Inflammatory macrophage (primary cell): ENCODE measurements around the gene PCSK1.
"Not testable (repeated sequence)": the region's sequence is repeated elsewhere in the genome, so short reads cannot be mapped to it uniquely, and the experiment has no call there.

Source experiments
- DNase-seq, 2 donors: peaks; one replicate each; pipeline ENCODE4 v3.0.0-alpha.2; 2020 to 2022

PCSK1 gene

GRCh38 chr5:96372726-96373380, 60.2 kb downstream of the PCSK1 start:
- no peak for DNase-seq

GRCh38 chr5:96370976-96371375, 62.1 kb downstream of the PCSK1 start:
- no peak for DNase-seq

GRCh38 chr5:96367337-96367736, 65.7 kb downstream of the PCSK1 start:
- DNase-seq: not testable (repeated sequence)

- DNase-seq: no peak
Observed at GRCh38 chr5:96354237-96354636, 78.8 kb downstream of the PCSK1 start.

- DNase-seq: no peak
Observed at GRCh38 chr5:96353220-96353619, 79.8 kb downstream of the PCSK1 start.

GRCh38 chr5:96350678-96351077, 82.4 kb downstream of the PCSK1 start:
- peak in 1 of 2 donors; percentile 56 for DNase-seq

GRCh38 chr5:96348536-96348935, 84.5 kb downstream of the PCSK1 start:
- DNase-seq: no peak

- DNase-seq: no peak
Observed at GRCh38 chr5:96347502-96348292, 85.4 kb downstream of the PCSK1 start.

- DNase-seq: peak; percentile 50 to 58
Observed at GRCh38 chr5:96344678-96345577, 88.1 kb downstream of the PCSK1 start.

- DNase-seq: no peak
Observed at GRCh38 chr5:96343094-96343493, 90.0 kb downstream of the PCSK1 start.

- no peak for DNase-seq
Observed at GRCh38 chr5:96342581-96342980, 90.5 kb downstream of the PCSK1 start.
